Measurements from ENCODE around the gene NSD2. TPM values are rescaled to one million over a fixed set of nuclear protein-coding genes. Genes with fewer than 3 reads are reported as not detected.

NSD2 gene
- total RNA-seq, 6 experiments from 2014 or later: 11.4 to 19.4 (median 14.0) TPM

- TF ChIP-seq POLR2A (IDR thresholded peaks at IDR 0.05): no peak
- no peak for TF ChIP-seq CTCF (IDR thresholded peaks at IDR 0.05)
- no peak overlapping the region for H3K27ac ChIP-seq
- no peaks in the 10 kb centered on the region for H3K36me3 ChIP-seq
- intact Hi-C loops (cut with DNase I): no loop called here
- H3K4me3 ChIP-seq: no peak overlapping the region
- WGBS (ENCODE audit: insufficient coverage, low coverage, low lambda C conversion rate, missing lambda C conversion rate): 80% methylated on average over 4 of the region's 4 CpGs
- no peak for DNase-seq
- H3K4me1 ChIP-seq: peaks cover 0 to 16% (median 6%) of the 10 kb centered on the region in 4 donors
- no peak for ATAC-seq
- H3K27me3 ChIP-seq: no peaks in the 10 kb centered on the region
- H3K9me3 ChIP-seq: no peaks in the 10 kb centered on the region
Measured at GRCh38 chr4:1873291-1873690, 2.1 kb downstream of the NSD2 start.

GRCh38 chr4:1873776-1874175 lies 2.6 kb downstream of the NSD2 start:
- Histone ChIP-seq H3K4me1 (peaks cover 0 to 16% (median 6%) of the 10 kb centered on the region in 4 donors), H3K9me3 (no peaks in the 10 kb centered on the region), H3K4me3 (no peak overlapping the region), H3K36me3 (no peaks in the 10 kb centered on the region), H3K27me3 (no peaks in the 10 kb centered on the region), H3K27ac (no peak overlapping the region)
- DNase-seq (no peak), ATAC-seq (peak in 1 of 4 donors; percentile 7)
- TF ChIP-seq POLR2A (IDR thresholded peaks at IDR 0.05): no peak
- no peak for TF ChIP-seq CTCF (IDR thresholded peaks at IDR 0.05)
- 28% methylated on average over 3 of the region's 3 CpGs for WGBS (ENCODE audit: insufficient coverage, low coverage, low lambda C conversion rate, missing lambda C conversion rate)
- intact Hi-C loops (cut with DNase I): no loop called here

- no peaks in the 10 kb centered on the region for H3K27me3 ChIP-seq
- DNase-seq (no peak), ATAC-seq (no peak)
- H3K27ac ChIP-seq: no peak overlapping the region
- TF ChIP-seq CTCF (IDR thresholded peaks at IDR 0.05) (no peak), POLR2A (IDR thresholded peaks at IDR 0.05) (no peak)
- intact Hi-C loops (cut with DNase I): no loop called here
- H3K4me1 ChIP-seq: peaks cover 0 to 16% (median 6%) of the 10 kb centered on the region in 4 donors
- no peaks in the 10 kb centered on the region for H3K9me3 ChIP-seq
- no peaks in the 10 kb centered on the region for H3K36me3 ChIP-seq
- no peak overlapping the region for H3K4me3 ChIP-seq
- 64% methylated on average over 3 of the region's 3 CpGs for WGBS (ENCODE audit: insufficient coverage, low coverage, low lambda C conversion rate, missing lambda C conversion rate)
Measured at GRCh38 chr4:1874201-1874600, 3.0 kb downstream of the NSD2 start.

- 80% methylated on average over 3 of the region's 4 CpGs for WGBS (ENCODE audit: insufficient coverage, low coverage, low lambda C conversion rate, missing lambda C conversion rate)
- Histone ChIP-seq H3K4me3 (no peak overlapping the region), H3K9me3 (no peaks in the 10 kb centered on the region), H3K27me3 (no peaks in the 10 kb centered on the region), H3K4me1 (peaks cover 0 to 19% (median 7%) of the 10 kb centered on the region in 4 donors), H3K27ac (no peak overlapping the region), H3K36me3 (no peaks in the 10 kb centered on the region)
- ATAC-seq: no peak
- TF ChIP-seq POLR2A (IDR thresholded peaks at IDR 0.05) (no peak), CTCF (IDR thresholded peaks at IDR 0.05) (no peak)
- DNase-seq: no peak
- intact Hi-C loops (cut with DNase I): no loop called here
Measured at GRCh38 chr4:1879485-1879884, 8.3 kb downstream of the NSD2 start.

- TF ChIP-seq POLR2A (IDR thresholded peaks at IDR 0.05) (no peak), CTCF (IDR thresholded peaks at IDR 0.05) (no peak)
- no peaks in the 10 kb centered on the region for H3K9me3 ChIP-seq
- WGBS (ENCODE audit: insufficient coverage, low coverage, low lambda C conversion rate, missing lambda C conversion rate): 47% methylated on average over 1 of the region's 1 CpG
- no peaks in the 10 kb centered on the region for H3K36me3 ChIP-seq
- peaks cover 0 to 19% (median 7%) of the 10 kb centered on the region in 4 donors for H3K4me1 ChIP-seq
- intact Hi-C loops (cut with DNase I): no loop called here
- peak; percentile 98 to 99 (median 98) for ATAC-seq
- peak overlapping the region in 1 of 3 donors; percentile 40 for H3K27ac ChIP-seq
- DNase-seq: peak in 1 of 3 donors; percentile 62
- H3K27me3 ChIP-seq: no peaks in the 10 kb centered on the region
- H3K4me3 ChIP-seq: no peak overlapping the region
Measured at GRCh38 chr4:1880332-1880731, 9.1 kb downstream of the NSD2 start.

Data from right lobe of liver (tissue), 6 donors.